Islet of Langerhans (tissue), 1 donor: ENCODE data around the gene TWIST2.

Experiments used
- FAIRE-seq: peaks from one replicate; lab custom pipeline; 2011; peaks lifted over from hg19 to GRCh38; lab: Jason Lieb, UNC

Gene TWIST2

DNA sequence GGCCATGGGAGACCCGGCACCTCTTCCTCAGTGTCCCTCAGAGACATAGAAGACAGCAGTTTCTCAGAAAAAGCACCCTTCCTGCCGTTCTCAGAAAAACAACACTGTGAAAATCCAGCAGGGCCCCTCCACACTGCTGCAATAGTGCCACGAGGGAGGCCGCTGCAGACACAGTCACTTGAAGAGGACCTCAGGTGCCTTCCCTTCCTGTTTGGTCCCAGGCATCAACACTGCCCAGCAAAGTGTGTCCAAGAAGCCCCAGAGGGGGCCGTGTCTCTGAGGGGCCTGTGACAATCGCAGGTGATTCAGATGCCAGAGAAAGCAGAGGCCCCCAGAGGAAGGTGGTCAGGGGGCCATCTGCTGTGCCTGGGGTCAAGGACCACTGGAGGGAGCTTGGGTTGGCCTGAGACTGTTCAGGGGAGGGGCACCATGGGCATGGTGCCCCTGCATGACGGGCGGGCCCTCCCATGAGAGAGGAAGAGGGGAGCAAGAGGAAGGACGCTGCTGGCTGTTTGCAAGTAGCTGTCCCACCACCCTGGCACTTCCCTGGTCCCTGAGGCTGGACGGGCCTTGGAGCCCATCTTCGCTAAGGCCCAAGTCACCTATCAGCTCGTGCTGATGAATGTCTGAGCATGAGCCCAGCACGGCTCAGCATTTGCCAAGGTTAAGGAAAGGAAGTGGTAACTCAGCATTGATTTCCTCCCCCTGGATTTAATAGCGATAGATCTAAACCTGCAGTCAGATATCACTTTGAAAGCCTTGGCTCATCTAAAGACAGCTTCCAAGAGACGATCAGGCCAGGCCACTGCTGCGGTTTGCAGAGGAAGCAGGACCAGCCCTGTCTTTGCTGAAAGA, 9.1 kb downstream of the TWIST2 start:
- no peak for FAIRE-seq

- no peak for FAIRE-seq
Measured at GRCh38 chr2:238857959-238858358, 10.1 kb downstream of the TWIST2 start.

- no peak for FAIRE-seq
Measured at GRCh38 chr2:238859636-238860347, 11.9 kb downstream of the TWIST2 start.

GRCh38 chr2:238861013-238861730, 13.3 kb downstream of the TWIST2 start:
- no peak for FAIRE-seq

- FAIRE-seq, result no peak
Measured at GRCh38 chr2:238861766-238862315, 14.0 kb downstream of the TWIST2 start.

- FAIRE-seq, result no peak
Measured at GRCh38 chr2:238862701-238863100, 14.8 kb downstream of the TWIST2 start.

DNA sequence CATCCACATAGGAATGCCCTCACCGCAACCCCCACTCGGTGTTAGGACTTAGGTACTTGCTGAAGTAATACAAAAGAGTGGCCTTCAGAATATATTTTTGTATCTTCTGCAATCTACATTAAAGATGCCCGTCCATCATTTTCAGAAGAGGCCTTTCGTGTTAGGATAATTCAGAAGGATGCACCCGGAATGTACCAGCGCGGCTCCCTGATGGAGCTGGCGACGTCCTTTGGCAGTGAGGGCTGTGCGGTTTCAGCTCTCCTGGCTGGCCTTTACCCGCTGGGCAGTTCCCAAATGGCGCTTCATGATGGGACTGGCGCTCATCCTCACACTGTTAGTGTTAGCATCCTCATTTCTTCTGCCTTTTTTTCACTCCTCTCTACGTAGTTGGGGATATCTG, 15.3 kb downstream of the TWIST2 start:
- FAIRE-seq, result no peak

- FAIRE-seq, result no peak
Measured at GRCh38 chr2:238863749-238864206, 15.9 kb downstream of the TWIST2 start.

- no peak for FAIRE-seq
Measured at GRCh38 chr2:238864207-238865014, 16.5 kb downstream of the TWIST2 start.

DNA sequence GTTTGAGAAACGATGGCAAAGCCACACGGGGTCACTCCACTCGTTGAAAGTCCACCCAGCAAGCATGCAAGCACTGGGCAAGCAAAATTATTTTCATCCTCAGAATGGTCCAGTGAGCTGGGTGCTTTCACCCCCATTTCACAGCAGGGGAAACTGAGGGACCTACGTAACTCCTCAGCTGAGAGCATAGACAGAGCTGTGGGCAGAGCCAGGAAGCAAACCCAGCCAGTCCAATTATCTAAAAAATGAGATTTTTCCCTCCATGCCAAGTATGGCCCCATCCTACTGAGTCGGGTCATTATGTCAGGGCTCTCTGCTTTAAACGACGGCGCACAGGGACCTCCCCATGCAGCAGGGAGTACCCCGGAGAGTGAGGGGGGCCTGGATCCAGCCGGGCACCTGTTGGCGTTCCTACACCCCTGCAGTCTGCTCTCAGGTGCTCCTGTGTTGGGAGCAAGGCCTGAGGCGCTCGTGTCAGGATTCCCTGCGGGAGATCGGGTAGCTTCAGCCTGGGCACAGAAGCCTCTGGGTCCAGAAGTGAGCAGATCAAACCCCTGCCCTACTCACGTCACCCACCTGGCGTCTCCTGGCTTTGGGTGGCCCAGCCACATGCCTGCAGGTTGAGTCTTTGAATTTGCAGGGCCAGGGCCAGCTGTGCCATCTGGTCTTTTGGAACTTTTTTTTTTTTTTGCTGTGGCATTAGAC, 17.3 kb downstream of the TWIST2 start:
- no peak for FAIRE-seq

- FAIRE-seq, result no peak
Measured at GRCh38 chr2:238865744-238866355, 18.0 kb downstream of the TWIST2 start.

DNA sequence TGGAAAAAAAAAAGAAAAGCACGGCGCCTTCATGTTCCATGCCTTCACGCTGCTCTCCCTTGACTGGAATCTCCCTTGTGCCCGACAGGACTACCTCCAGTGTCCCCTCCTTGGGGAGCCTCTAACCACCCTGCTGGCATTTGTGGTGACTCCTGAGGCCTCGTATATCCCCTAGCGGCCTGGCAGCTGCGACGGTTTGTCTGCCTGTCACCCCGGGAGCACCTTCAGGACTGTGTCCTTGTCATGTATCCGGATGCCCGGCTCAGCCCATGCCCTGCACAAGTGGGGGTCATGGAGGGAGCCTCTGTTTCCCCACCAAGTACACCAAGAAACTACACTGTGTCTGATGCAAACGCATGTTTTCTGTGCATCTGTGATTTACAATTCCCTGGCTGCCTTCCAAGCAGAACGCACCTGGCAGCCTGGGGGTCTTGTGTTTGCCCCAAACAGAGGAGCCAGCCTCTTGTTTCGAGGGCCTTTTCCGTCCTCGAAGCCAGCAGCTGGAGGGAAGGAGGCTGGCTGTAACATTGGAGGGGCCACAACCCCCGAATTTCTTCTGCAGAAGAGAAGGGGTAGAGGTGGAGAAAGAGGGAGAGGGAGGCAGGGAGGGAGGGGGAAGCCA, 18.9 kb downstream of the TWIST2 start:
- no peak for FAIRE-seq

GRCh38 chr2:238868067-238868524, 20.2 kb downstream of the TWIST2 start:
- FAIRE-seq, result no peak

DNA sequence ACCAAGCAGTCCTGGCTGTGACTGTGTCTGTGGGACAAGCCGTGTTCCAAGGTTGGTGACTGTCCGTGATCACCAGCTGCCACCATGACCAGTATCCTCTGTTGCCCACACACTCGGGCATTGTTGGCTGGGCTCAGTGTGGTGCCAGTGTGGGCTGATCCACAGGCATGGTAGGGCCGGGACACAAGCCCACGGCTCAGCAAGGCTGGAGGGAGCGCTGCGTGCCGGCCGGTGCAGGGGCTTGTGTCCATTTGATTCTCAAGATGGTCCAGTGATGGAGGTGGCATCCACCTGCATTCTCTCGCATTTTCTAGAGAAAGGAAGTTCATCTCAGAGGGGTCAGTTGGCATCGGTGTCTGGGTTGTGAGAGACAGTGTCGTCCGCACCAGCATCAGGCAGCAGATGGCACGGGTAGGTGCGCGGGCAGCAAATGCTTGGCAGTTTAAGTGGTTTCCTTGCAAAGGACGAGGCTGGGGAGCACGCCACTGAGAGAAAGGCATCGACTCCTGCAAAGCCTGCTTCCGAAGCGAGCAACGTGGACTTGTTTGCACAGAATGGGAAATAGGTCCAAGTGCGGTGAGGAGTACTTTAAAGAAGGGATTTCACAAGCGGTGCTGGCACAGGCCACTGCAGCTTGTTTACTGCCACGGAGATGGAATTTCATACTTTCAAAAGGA, 20.9 kb downstream of the TWIST2 start:
- FAIRE-seq, result no peak

- no peak for FAIRE-seq
Measured at GRCh38 chr2:238869293-238870124, 21.6 kb downstream of the TWIST2 start.

GRCh38 chr2:238870261-238870660, 22.4 kb downstream of the TWIST2 start:
- FAIRE-seq, result no peak

DNA sequence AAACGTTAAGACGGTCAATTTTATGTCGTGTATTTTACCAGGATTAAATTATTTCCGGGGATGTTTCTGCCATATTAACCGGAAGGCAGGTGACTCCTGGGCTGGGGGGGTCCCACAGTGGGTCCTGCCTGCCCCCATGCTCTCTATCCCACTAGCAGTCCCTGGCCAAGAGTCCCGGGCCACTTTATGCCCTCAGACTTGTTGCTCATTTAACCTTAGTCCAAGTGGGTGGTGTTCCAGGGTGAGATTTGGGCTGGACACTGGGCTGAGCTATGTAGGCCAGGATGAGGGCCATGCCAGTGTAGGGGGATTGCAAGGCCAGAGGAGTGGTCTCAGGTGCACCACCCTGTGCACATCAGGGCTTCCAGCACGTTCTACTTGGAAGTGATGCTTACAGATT, 24.1 kb downstream of the TWIST2 start:
- FAIRE-seq, result no peak

DNA sequence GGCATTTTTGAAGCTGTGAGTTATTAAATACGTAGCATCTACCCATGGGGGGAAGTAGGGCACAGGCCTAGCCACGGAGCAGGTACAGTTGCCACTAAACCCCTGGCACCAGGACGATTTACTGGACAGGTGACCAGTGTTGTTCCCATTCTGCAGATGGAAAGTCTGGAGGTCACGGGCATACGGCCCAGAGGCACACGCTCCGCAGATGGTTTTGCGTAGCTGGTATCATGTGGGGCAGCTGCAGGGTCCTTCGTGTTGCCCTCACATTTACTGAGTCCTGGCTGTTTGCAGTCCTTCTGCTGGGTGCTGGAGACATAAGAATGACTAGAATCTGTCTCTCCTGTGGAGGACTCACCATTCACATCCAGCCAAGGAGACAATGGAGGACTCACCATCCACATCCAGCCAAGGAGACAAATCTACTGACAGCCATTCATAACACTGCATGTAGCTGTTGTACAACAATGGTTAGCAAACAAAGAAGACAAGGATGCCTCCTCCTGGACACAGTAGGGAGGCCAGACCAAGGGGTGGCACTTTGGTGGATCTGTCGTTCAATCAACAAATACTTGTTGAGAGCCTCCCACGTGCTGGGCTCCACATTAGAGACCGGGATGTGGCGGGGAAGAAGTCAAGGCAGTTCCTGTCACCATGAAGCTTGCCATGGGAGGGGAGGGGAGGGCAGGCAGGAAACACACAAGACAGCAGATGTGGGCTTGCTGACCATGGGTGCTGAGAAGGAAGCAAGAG, 24.9 kb downstream of the TWIST2 start:
- FAIRE-seq, result no peak
